ENCODE data around the gene SFRP5.

Gene SFRP5

DNA sequence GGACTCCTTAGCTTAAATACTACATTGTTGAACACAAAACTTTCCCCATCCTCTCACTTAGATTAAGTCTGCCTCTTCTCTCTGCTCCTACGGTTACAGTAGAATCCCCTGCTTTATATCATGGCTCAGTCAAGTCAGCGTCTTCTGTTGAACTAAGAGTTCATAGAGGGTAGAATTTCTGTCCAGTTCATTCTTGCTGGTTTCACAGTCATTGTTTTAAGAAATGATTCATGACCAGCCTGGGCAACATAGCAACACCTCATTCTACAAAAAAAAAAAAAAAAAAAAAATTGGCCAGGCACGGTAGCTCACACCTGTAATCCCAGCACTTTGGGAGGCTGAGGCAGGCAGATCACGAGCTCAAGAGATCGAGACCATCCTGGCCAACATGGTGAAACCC, 38.5 kb downstream of the SFRP5 start:
- no peak for DNase-seq

DNA sequence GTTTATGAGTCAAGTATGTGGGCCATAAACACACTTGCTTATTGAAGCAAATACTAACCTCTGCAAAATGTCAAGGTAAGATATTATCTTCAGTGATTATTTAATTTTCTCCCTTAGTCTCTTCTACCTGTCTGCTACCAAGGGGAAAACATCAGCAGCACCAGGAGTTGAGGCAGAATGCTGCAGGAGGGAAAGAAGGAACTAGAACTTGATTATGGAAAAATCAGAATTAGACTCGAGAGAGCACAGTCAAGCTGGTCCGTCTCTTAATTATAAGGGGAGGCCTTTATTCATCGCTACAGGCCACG, 39.8 kb downstream of the SFRP5 start:
- no peak for DNase-seq

DNA sequence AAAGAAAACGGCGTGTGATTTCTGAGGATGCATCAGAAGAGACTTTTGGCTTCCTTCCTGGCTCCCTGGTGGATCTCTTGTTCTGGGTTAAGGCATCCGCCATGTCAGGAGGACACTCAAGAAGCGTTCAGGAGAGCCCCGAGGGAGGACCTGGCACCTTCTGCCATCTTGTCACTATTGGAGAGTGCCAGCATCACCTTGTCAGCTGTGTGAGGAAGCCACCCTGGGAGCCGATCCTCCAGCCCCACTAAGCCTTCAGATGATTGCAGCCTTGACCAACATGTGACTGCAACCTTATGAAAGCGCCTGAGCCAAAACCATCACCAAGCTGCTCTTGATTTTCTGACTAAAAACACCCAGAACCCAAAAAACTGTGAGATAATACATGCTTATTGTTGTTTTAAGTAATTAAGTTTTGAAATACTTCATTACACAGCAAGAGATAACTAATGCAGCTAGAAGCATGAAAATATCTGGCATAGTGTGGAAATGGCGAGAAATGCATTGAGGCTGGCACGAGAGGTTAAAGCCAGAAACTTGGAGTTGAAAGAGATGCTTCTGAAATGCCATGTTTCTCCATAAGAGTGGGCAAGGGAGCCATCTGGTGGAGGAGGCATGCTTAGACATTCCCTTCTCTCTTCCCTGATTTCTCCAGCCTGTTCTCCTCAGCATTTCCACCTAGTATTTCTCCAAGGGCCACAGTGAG, 40.3 kb downstream of the SFRP5 start:
- peak; percentile 52 for DNase-seq

DNA sequence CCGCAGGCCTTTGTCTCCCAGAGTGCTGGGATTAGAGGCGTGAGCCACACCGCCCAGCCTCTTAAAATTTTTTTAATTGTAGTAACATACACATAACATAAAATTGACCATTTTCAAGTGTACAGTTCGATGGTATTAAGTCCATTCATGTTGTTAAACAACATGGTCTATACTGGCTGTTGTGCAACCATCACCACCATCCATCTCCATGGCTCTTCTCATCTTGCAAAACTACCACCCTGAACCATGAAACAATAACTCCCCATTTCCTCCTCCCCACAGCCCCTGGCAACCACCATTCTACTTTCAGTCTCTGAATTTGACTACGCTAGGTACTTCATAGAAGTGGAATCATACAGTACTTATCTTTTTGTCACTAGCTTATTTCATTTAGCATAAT, 42.8 kb downstream of the SFRP5 start:
- no peak for DNase-seq

DNA sequence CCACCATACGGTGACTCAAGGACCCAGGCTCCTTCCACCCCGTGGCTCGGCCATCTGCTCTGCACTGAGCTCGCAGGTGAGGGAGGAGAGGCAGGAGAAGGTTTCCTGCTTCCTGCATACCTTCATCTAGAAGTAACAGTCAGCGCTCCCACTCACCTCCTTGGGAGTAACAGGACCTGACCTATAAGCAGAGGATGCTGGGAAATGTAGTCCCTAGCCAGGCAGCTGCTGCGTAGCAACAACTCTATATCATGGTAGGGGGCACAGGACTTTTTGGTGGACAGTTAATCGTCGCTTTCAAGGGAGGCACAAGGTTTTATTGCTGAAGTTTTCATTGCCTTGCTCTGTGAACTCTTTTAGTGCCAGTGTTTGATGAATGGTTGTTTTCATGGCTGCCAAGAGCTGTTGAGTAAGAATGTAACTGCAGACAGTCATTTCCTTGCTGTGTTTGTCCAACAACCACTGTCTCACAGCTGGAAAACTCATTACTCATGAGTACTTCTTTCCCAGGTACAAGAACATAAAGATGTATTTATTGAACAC, 45.1 kb downstream of the SFRP5 start:
- DNase-seq = no peak

DNA sequence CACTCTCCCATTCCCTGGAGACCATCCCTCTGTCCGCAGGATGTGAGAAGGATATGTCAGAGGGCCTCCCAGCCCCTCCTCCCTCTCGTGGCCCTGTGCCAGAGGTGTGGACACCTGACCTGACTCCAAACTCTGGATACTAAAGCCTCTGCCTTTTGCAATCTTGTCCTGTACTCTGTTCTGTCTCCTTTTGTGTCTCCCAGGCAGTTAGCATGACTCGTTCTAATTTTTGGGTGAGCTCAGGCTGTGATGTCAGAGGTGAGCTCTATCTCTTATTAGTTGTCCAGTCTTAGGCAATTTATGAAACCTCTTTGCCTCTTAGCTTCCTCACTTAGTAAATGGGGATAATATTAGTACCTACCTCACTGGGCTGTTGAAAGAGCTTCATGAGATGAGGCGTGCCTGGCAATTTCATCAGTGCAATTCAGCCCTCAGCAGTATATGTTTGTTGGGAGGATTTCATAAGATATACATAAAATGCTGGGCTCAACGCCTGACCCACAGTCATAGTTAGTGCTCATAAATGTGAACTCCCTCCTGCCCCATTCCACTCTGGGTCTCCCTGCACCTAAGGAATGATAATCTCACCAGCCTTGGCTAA, 47.4 kb downstream of the SFRP5 start:
- no peak for DNase-seq

DNA sequence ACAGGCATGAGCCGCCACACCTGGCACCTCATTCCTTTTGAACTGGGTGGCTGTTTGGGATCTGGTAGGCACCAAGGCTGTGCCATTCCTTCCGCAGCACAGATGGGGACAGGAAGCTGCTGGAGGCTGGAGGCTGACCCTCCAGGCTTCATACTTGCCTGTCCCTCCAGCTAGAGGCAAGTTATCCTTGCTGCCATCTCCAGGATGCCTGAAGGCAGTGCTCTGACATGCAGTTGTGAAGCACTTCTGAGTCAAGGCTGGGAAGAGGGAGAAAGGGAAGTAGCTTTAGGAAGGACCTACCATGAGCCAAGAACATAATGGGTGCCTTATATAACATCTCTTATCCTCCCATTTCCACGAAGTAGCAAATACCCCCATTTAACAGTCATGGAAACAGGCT, 48.8 kb downstream of the SFRP5 start:
- DNase-seq = no peak

DNA sequence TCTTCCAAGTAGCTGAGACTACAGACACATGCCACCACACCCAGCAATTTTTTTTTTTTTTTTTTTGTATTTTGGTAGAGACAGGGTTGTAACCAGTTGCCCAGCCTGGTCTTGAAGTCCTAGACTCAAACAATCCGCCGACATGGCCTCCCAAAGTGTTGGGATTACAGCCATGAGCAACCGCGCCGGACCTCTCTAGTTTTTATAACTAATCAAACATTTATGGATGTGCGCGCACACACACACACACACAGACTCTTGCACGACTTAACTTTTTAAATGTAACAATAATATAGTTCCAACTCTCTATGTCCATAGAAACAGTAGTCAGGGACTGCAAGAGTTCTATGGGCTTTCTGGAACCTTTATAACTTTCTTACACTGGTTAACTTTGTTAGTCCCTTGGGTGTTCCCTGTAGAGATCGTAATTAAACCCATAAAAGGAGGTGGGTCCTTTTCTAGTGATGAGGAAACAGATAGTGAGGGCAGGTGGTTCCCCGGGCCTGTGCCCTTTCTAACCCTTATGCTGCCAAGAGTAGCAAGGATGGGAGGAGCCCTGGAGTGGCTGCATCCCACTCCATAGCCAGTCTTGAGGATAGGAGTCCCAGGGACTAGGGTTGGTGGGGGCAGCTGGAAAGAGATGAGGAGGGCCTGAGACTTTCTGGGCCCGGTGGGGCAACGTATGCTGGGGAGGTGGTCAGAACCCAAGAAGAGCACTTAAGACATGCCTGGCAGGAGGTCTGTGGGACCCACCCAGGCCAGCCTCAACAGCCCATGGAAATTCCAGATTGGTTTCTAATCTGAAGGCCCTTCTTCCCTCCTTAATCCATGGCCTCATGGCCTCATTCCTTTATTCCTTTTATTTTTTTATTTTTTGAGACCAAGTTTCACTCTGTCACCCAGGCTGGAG, 49.7 kb downstream of the SFRP5 start:
- DNase-seq = no peak

DNA sequence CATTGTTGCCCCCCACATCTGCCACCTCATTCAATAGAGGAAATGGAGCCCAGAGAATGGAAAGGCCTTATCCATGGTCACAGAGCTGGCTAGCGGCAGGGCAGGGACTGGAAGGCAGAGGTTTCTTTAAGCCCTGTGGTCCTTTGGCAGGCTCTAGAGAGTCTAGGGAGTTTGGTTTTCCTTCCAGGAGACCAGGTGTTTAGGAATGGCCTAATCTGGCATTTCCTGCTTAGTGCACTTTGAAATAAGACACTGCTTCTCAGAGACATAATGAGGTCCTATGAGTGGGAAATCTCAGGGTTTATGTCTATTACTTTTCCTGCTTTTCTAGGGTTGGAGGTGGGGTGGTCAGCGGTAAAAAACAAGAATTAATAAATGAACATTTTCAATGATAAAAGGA, 52.2 kb downstream of the SFRP5 start:
- DNase-seq = no peak

DNA sequence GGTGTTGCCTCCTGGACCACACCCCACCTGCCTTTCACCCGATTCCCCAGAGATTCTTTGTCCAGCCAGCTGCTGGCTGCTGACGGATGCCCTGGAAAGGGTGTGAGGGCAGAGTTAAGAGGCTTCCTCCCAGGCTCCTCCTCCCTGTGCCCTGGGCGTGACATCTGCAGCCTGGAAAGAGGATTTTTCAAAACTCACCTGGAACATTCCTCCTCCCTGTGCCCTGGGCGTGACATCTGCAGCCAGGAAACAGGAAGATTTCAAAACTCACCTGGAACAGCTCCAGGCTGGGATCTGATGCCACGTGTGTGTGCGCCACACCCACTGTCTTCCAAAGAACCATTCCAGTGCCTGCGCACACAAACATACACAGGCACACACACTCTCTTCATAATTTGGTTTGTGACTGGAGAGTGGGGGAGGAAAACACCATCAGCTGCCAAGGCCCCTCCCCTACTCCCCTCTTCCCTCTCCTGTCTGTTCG, 53.1 kb downstream of the SFRP5 start:
- DNase-seq = no peak

DNA sequence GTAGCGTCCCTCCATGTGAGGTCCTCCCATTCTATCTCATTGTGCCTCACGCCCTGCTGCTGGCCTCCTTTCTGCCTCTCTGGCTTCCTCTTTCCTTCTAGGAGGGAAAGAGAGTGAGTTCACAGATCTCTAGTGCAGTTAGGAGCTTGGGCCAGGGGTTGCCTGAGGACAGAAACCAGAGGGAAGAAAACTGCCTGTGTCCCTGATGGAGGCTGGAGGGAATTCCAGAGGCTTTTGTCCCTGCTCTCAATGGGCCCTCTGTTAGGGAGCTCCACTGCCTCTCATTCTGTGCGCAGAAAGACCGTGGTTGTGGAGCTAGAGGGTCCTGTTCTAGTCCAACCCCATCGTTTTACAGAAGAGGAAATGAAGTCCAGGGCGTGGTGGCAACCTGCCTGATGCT, 53.6 kb downstream of the SFRP5 start:
- no peak for DNase-seq

DNA sequence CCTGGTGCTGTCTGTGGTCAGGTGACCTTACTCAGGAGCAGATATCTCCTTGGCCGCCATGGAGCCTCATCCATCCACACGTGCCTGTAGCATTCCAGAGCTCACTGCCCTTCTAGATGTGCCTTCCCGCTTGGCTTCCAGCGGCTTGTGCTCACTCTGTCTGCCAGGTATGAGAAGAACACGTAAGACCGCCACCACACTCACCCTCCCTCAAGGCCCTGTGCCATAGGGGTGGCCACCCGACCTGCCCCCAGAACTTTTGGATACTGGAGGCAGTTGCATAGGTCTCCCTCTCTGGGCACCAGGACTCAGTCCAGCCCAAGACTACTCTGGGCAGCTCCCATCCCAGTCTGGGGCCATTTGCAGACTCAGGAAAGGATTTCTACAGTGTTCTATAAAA, 54.2 kb downstream of the SFRP5 start:
- DNase-seq = no peak

Data from NCI-H1694 treated with DMSO at 0.1 percent for 48 hours (cell line).